RPMI8226 (cell line): ENCODE results near the gene COMMD6.
"Not testable (repeated sequence)": the region's sequence is repeated elsewhere in the genome, so short reads cannot be mapped to it uniquely, and the experiment has no call there.

Experiments used
- DNase-seq: peaks from one replicate; pipeline ENCODE4 v3.0.0-alpha.2; 2015

Gene COMMD6

GRCh38 chr13:75537401-75538365 lies at the start of gene COMMD6:
Gene COMMD6 (minus strand): TSS chr13:75537841. CDS start chr13:75537805, 36 bp downstream.
- peak; percentile 81 for DNase-seq

GRCh38 chr13:75585153-75585552 lies 47.5 kb upstream of the COMMD6 start:
- DNase-seq = no peak

- no peak for DNase-seq
Observed at GRCh38 chr13:75583091-75583490, 45.5 kb upstream of the COMMD6 start.

GRCh38 chr13:75581874-75582640 lies 44.4 kb upstream of the COMMD6 start:
- DNase-seq = no peak

- no peak for DNase-seq
Observed at GRCh38 chr13:75579529-75579928, 41.9 kb upstream of the COMMD6 start.

- no peak for DNase-seq
Observed at GRCh38 chr13:75569576-75569975, 31.9 kb upstream of the COMMD6 start.

- no peak for DNase-seq
Observed at GRCh38 chr13:75566658-75567057, 29.0 kb upstream of the COMMD6 start.

GRCh38 chr13:75558145-75558840 lies 20.7 kb upstream of the COMMD6 start:
- DNase-seq = no peak

- no peak for DNase-seq
Observed at GRCh38 chr13:75556961-75557360, 19.3 kb upstream of the COMMD6 start.

- DNase-seq = no peak
Observed at GRCh38 chr13:75555836-75556235, 18.2 kb upstream of the COMMD6 start.

GRCh38 chr13:75554981-75555380 lies 17.3 kb upstream of the COMMD6 start:
- no peak for DNase-seq

- no peak for DNase-seq
Observed at GRCh38 chr13:75554464-75554863, 16.8 kb upstream of the COMMD6 start.

- peak; percentile 26 for DNase-seq
Observed at GRCh38 chr13:75550159-75550567, 12.5 kb upstream of the COMMD6 start.

- DNase-seq = peak; percentile 97
Observed at GRCh38 chr13:75549262-75550158, 11.9 kb upstream of the COMMD6 start, which contains the start of gene UCHL3. Gene UCHL3 (plus strand): TSS chr13:75549791. CDS start chr13:75549821, 30 bp downstream.

- DNase-seq = no peak
Observed at GRCh38 chr13:75547917-75548316, 10.3 kb upstream of the COMMD6 start.

GRCh38 chr13:75545386-75545785 lies 7.7 kb upstream of the COMMD6 start:
- DNase-seq = not testable (repeated sequence)

- DNase-seq = no peak
Observed at GRCh38 chr13:75544681-75545330, 7.2 kb upstream of the COMMD6 start.

- DNase-seq = no peak
Observed at GRCh38 chr13:75541961-75542360, 4.3 kb upstream of the COMMD6 start.

GRCh38 chr13:75541287-75541686 lies 3.6 kb upstream of the COMMD6 start:
- peak; percentile 9 for DNase-seq

GRCh38 chr13:75533861-75534260 lies 3.8 kb downstream of the COMMD6 start:
- no peak for DNase-seq

- DNase-seq = no peak
Observed at GRCh38 chr13:75530549-75530961, 7.1 kb downstream of the COMMD6 start.
